HG03354 (cell line): ENCODE measurements around the gene OVCA2.

ENCODE experiments used
- ATAC-seq: cut with Tn5 transposase; IDR thresholded peaks from one replicate; pipeline ENCODE4 v1.9.1; 2021; ENCODE audit warnings: mild to moderate bottlenecking; ENCODE audit not compliant: unreplicated experiment, poor library complexity, severe bottlenecking

OVCA2 gene

GRCh38 chr17:2081564-2081963, 39.7 kb downstream of the OVCA2 start:
- ATAC-seq: no peak

DNA sequence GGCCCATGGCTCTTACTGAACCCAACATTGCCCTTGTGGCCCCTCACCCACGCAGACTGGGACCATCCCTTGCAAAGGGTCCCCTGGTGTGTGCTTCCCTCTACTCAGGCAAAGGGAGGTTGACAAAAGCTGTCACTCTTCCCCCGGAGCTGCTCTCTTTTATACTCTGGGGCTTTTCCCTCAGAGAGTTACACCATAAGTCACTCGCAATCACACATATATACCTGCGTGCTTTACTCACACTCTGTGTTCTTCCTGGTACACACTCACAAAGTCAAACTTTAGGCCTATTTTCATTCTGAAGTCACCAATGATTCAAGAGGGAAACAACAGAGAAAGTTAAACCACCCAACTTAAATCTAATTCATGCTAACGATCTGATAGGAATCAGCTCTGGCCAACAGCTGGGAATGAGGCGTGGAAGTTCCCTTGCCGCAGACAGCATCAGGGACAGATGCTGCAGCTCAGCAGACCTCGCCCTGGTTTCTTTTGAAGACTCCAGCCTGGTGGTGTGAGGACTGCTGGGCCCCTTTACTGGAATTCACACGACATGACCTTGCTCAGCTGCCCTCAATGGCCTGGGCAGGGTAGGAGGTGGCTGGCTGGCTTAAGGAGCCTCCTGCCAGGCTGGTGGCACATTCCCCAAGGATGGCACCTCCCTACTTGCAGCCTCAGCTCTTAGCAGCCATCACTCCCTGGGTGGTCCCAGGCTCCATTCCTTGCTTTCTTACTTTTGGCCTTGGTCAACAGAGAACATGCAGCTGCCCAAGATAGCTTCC, 40.4 kb downstream of the OVCA2 start:
- ATAC-seq: no peak

DNA sequence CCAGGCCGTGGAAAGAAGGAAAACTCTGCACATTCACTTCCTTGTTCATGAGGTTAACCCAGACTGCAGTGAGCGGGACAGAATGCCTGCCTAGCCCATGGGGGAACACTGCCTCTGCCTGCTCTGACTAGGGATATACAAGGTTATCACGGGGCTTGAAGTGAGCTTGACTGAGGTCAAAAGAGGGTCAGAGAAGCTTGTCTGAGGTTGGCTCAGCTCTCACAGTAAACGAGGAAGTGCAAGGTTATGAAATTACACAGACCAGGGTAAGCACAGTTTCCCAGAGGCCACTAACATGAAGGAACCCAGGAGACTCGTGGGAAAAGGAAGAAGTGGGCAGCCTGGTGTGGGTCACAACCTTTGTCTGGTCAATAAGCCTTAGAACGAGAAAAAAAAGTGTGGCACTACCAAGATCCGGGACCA, 41.8 kb downstream of the OVCA2 start:
- no peak for ATAC-seq

- ATAC-seq: no peak
These were observed 42.4 kb downstream of the OVCA2 start for GRCh38 chr17:2084036-2084765.

GRCh38 chr17:2084766-2085647, 43.2 kb downstream of the OVCA2 start:
- no peak for ATAC-seq

GRCh38 chr17:2085648-2085949, 43.8 kb downstream of the OVCA2 start:
- ATAC-seq: no peak

DNA sequence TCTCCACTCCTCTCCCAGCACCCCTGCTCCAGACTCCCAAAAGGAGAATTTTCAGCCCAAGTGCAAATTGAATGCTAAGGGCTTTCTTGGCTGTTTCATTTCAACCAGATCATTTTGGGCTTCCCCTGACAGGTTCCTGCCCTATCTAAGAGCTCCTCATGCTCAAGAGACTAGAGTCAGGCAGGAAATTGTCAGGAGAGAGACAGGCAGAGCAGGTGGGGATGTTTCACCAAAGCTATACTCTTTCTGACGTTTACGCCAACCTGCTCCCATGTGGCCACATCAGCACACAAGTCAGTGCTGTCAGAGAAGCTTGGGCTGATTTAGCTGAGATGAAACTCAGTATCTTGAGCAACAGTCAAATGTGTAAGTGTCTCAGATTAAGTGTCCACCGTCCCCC, 44.5 kb downstream of the OVCA2 start:
- ATAC-seq: no peak

DNA sequence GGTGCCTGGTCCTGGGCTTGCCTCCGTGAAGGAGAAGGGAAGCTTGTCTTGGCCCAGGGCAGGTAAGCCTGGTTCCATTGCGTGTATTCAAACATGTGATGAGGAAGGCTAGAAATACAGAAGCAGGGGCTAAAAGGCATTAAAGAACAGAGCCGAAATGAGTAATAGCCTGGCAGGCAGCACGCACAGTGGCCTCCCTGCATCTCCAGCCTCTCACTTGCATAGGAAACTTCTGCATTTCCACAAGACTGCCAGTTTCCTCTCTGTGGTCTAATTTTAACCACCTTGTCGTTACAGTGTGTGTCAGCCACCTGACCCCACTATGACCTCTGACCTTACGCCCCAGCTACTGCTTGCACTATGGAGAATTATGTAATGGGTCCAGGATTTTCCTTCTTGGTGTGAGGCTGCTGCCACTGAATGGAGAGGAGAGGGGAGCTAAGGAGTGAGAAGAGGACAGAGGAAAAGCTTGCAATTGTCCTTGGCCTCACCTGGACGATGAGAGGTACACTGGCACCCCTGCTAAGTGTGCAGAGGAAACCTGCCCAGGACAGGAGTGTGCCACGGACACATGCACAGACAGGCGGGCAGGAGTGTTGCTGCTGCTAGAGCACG, 45.9 kb downstream of the OVCA2 start:
- ATAC-seq: peak; percentile 46

DNA sequence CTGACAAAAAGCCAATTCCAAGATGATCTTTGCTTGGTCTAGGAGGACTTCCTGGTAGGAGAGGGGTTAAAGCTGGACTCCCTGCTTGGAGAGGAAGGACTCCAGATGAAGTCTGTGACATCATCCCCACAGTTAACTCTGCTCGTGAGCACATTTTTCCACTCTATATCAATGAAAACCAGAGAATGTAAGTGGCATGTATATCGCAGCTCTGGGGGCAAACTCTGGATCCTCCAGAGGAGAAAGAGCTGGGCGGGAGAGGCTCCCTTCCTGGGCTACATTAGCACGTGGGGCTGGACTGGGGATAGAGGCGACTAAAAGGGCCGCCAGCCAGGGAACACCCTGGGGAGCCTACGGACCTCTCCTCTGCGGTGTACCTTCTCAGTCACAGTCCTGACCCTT, 47.2 kb downstream of the OVCA2 start:
- ATAC-seq: peak; percentile 23

DNA sequence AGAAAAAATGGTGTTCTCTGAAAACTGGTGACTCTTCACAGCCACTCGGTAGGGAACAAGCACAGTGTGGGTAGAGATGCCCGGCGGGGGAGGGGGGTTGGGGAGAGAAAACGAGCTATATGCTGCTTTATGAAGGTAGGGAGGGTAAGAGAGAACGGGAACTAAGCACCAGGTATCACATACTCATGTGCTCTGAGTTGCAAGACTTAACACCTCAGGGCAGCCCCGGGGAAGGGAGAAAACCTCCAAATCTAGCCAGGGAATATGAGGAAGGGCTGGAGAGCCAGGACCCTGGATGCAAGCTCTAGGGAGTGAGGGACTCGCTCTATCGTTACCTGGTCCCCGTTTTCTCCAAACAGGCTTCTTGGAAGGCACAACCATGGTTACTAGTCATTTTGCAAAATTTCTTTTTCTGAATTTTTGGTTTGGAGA, 48.4 kb downstream of the OVCA2 start:
- no peak for ATAC-seq

GRCh38 chr17:2090804-2091534, 49.1 kb downstream of the OVCA2 start:
- ATAC-seq: no peak

DNA sequence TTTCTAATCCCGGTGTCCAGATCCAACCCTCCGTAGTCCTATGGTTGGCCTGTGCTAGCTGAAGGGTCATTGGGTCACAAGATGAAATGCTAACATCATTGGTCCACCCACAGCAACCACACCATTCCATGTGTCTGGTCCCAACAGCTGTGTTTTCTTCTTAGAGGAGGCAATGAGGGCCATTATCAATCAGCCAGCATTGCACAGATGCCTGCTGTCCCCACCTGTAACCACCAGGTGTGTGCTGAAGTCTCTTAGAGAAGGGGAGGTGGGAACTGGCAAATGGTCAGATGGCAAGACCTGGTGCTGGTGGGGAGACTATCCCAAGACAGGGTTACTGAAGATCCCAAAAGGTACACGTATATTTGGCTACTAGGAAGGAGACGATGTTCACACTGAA, 50.4 kb downstream of the OVCA2 start:
- no peak for ATAC-seq
